Parathyroid adenoma (tissue), 2 donors: ENCODE results near the gene NENF.

Experiments used
- H2AFZ ChIP-seq: fragments of 300-600 bp; sonication (generic); one replicate; pipeline ENCODE4 v1.7.0; 2017; ENCODE audit warnings: antibody characterized with exemption, mild to moderate bottlenecking
- H3K27ac ChIP-seq: fragments of 300-600 bp; sonication (generic); one replicate; pipeline ENCODE4 v1.7.0; 2017
- H3K27me3 ChIP-seq: fragments of 300-600 bp; sonication (generic); one replicate; pipeline ENCODE4 v1.7.0; 2017; ENCODE audit warnings: low read length; ENCODE audit not compliant: control insufficient read depth, insufficient read depth
- H3K36me3 ChIP-seq: fragments of 300-600 bp; sonication (generic); one replicate; pipeline ENCODE4 v1.7.0; 2017; ENCODE audit warnings: low read length; ENCODE audit not compliant: control insufficient read depth, insufficient read depth
- H3K4me1 ChIP-seq: fragments of 300-600 bp; sonication (generic); one replicate; pipeline ENCODE4 v1.7.0; 2017; ENCODE audit warnings: control low read depth
- H3K4me2 ChIP-seq: fragments of 300-600 bp; sonication (generic); one replicate; pipeline ENCODE4 v1.7.0; 2017; ENCODE audit warnings: low read length
- H3K4me3 ChIP-seq: fragments of 300-600 bp; sonication (generic); one replicate; pipeline ENCODE4 v1.7.0; 2017; ENCODE audit warnings: low read depth, low read length
- H3K79me2 ChIP-seq: fragments of 300-600 bp; sonication (generic); one replicate; pipeline ENCODE4 v1.7.0; 2017; ENCODE audit warnings: control low read depth
- H3K9ac ChIP-seq: fragments of 300-600 bp; sonication (generic); one replicate; pipeline ENCODE4 v1.7.0; 2017; ENCODE audit warnings: mild to moderate bottlenecking
- H3K9me3 ChIP-seq: fragments of 300-600 bp; sonication (generic); one replicate; pipeline ENCODE4 v1.7.0; 2017; ENCODE audit warnings: low read length; ENCODE audit not compliant: control insufficient read depth
- CTCF ChIP-seq: fragments of 300-600 bp; sonication (generic); IDR thresholded peaks from one replicate; pipeline ENCODE4 v1.7.0; 2017; ENCODE audit warnings: antibody characterized with exemption, mild to moderate bottlenecking
- donor health status: primary hyperparathyroidism.

Gene NENF

DNA sequence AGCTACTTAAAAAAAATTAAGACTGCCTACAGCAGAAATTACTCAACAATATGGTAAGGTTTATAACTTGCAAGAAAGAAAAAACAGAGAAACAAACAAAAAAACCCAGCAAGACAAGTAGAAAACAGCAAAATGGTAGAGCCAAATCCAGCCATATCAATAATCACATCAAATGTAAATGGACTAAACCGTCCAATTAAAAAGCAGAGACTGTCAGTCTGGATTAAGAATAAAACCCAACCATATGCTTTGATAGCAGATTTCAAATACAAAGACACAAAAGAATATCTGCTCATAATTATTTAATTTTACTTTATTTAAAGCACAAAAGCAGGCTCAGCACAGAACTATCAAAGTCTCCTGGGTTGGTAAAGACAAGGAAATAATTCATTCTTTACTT lies 35.5 kb upstream of the NENF start:
- H3K4me2 ChIP-seq: no peak overlapping the region
- H3K4me1 ChIP-seq: no peaks in the 10 kb centered on the region
- no peak overlapping the region for H3K4me3 ChIP-seq
- no peaks in the 10 kb centered on the region for H3K36me3 ChIP-seq
- H3K27me3 ChIP-seq: no peaks in the 10 kb centered on the region
- H3K9me3 ChIP-seq: no peaks in the 10 kb centered on the region
- no peaks in the 10 kb centered on the region for H3K79me2 ChIP-seq
- no peak overlapping the region for H3K9ac ChIP-seq
- no peak overlapping the region for H2AFZ ChIP-seq
- H3K27ac ChIP-seq: no peak overlapping the region
- no peak for TF ChIP-seq CTCF

- Histone ChIP-seq H2AFZ (no peak overlapping the region), H3K4me3 (no peak overlapping the region), H3K9me3 (no peaks in the 10 kb centered on the region), H3K27me3 (no peaks in the 10 kb centered on the region), H3K36me3 (no peaks in the 10 kb centered on the region), H3K27ac (no peak overlapping the region), H3K79me2 (no peaks in the 10 kb centered on the region), H3K4me1 (no peaks in the 10 kb centered on the region), H3K9ac (no peak overlapping the region), H3K4me2 (no peak overlapping the region)
- TF ChIP-seq CTCF: no peak
These were observed 31.7 kb upstream of the NENF start for GRCh38 chr1:212401042-212401441.

- Histone ChIP-seq H3K79me2 (no peaks in the 10 kb centered on the region), H3K4me3 (no peak overlapping the region), H3K4me1 (no peaks in the 10 kb centered on the region), H2AFZ (no peak overlapping the region), H3K27me3 (no peaks in the 10 kb centered on the region), H3K9me3 (no peaks in the 10 kb centered on the region), H3K27ac (no peak overlapping the region), H3K4me2 (no peak overlapping the region), H3K36me3 (no peaks in the 10 kb centered on the region), H3K9ac (no peak overlapping the region)
- TF ChIP-seq CTCF: no peak
These were observed 30.7 kb upstream of the NENF start for GRCh38 chr1:212401838-212402582.

GRCh38 chr1:212402666-212403321 lies 29.9 kb upstream of the NENF start:
- Histone ChIP-seq H3K9ac (no peak overlapping the region), H3K27me3 (no peaks in the 10 kb centered on the region), H3K4me3 (no peak overlapping the region), H3K27ac (no peak overlapping the region), H2AFZ (no peak overlapping the region), H3K4me2 (no peak overlapping the region), H3K79me2 (no peaks in the 10 kb centered on the region), H3K9me3 (no peaks in the 10 kb centered on the region), H3K36me3 (no peaks in the 10 kb centered on the region), H3K4me1 (no peaks in the 10 kb centered on the region)
- no peak for TF ChIP-seq CTCF
